ENCODE results near the gene KCNIP4.
"Not testable (repeated sequence)": the region's sequence is repeated elsewhere in the genome, so short reads cannot be mapped to it uniquely, and the experiment has no call there.

The KCNIP4 gene

GRCh38 chr4:20825505-20825904 lies 1123.1 kb downstream of the KCNIP4 start:
- DNase-seq, result no peak

DNA sequence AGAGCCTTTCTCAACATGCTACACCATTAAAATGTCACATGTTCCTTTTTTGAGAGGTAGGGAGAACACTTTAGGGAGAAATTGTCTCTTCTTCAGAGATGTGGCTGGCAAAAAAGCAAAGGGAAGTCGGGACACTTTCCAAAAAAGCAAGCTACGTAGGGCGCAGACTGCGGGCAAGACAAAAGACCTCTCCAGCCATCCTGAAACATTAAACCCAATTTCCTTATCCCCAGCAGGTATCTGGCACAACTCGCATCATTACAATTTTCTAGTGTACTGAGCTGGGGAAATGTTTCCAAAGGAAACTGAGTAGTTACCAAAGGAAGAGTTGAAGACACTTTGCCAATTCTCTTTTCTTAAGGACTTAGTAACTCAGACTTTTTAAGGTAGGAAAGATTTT lies 1132.3 kb downstream of the KCNIP4 start:
- no peak for DNase-seq

GRCh38 chr4:20813700-20814099 lies 1134.9 kb downstream of the KCNIP4 start:
- no peak for DNase-seq

DNA sequence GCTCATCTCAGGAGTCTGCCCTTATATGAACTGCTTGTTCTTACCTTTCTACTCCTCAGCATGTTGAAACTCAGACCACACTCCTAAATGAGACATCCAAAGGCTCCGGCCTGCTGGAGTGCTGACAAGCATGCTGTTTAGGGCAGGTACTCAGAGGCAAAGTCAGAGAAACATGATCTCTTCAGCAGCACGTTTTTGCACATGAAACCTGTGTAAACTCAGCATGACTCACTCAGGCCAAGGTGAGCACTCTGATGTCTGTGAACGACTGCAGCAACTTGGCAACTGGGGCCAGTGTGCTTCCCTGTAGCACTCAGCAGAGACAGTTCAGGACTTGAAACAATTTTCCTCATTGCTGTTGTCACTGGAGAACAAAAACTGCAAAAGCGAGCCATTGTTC lies 1138.8 kb downstream of the KCNIP4 start:
- DNase-seq, result no peak

GRCh38 chr4:20805716-20806115 lies 1142.9 kb downstream of the KCNIP4 start:
- no peak for DNase-seq

DNA sequence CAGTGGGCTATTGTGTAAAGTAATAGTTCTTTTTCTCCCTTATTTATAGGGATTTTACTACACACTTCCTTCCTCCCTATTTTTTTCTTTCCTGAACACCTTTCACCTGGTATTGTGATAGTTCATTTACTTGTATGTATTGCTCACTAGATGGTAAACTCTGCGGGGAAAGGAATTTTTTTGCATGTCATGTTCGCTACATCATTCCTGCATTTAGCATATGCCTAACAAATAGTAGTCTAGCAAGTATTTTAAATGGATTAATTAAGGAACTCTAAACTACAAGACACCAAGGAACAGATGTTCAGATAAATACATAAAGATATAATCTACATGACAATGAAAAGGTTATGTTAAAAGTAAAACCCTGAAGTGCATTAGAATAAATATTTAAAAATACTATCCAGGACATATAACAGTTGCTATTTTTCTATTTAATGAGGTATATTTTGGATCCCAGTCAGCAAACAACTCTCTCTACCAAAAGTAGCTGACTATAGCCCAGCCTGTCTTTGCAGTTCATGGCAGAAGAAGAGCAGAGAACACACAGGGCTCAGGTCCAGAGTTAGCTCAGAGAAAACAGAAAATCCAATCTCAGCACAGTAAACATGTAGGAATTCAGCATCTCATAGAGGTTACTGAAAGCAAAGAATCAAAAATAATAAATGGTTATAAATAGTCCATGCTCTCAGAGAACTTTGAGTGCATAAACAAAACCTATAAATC lies 1160.5 kb downstream of the KCNIP4 start:
- no peak for DNase-seq

- DNase-seq, result not testable (repeated sequence)
Measured at GRCh38 chr4:20783134-20783533, 1165.4 kb downstream of the KCNIP4 start.

GRCh38 chr4:20778896-20779295 lies 1169.7 kb downstream of the KCNIP4 start:
- no peak for DNase-seq

GRCh38 chr4:20773144-20773997 lies 1175.2 kb downstream of the KCNIP4 start:
- DNase-seq, result peak; percentile 15 to 24

- DNase-seq, result no peak
Measured at GRCh38 chr4:20764366-20764992, 1184.1 kb downstream of the KCNIP4 start.

DNA sequence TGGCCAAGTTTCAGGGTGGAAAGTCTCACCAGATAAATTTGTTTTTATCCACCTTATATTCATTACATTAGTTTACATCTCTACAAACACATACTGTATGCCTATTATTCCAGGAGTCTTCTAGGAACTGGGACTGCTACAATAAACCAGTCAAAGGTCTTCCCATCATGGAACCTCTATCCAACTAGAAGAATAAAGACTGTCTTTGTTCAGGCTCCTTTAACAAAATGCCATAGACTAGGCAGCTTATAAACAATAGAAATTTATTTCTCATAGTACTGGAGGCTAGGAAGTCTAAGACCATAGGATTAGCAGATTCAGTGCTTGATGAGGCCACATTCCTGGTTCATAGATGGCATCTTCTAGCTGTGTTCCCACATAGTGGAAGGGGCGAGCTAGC lies 1186.7 kb downstream of the KCNIP4 start:
- DNase-seq, result no peak

- no peak for DNase-seq
Measured at GRCh38 chr4:20761382-20761781, 1187.2 kb downstream of the KCNIP4 start.

- DNase-seq, result no peak
Measured at GRCh38 chr4:20760053-20760452, 1188.5 kb downstream of the KCNIP4 start.

GRCh38 chr4:20754036-20754435 lies 1194.5 kb downstream of the KCNIP4 start:
- no peak for DNase-seq

GRCh38 chr4:20752641-20753040 lies 1195.9 kb downstream of the KCNIP4 start:
- no peak for DNase-seq

DNA sequence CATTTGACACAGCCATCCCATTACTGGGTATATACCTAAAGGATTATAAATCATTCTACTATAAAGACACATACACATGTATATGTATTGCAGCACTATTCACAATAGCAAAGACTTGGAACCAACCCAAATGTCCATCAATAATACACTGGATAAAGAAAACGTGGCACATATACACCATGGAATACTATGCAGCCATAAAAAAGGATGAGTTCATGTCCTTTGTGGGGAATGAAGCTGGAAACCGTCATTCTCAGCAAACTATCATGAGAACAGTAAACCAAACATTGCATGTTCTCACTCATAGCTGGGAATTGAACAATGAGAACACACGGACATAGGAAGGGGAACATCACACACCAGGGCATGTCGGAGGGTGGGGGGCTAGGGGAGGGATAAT lies 1202.6 kb downstream of the KCNIP4 start:
- DNase-seq, result not testable (repeated sequence)

GRCh38 chr4:20735931-20736330 lies 1212.6 kb downstream of the KCNIP4 start:
- no peak for DNase-seq

- no peak for DNase-seq
Measured at GRCh38 chr4:20724915-20725314, 1223.7 kb downstream of the KCNIP4 start.

DNA sequence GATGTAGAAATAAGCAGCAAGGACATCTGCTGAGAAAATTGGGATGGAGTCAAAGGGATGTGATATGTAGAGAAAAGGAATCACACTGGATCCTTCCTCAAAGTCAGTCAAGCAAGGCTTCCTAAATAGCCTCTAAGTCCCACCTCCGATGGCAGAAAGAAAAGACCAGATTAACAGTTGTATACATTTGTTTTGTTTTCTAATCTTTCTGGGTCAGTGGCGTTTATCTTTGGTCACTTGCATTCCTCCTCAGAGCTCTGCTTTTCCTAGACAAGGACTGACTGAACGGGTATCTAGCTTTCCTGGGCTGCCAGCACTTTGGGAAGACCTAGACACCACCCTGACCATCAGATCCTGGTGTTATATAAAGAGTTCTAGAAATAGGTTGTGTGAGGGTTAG lies 1225.1 kb downstream of the KCNIP4 start:
- no peak for DNase-seq

GRCh38 chr4:20723019-20723418 lies 1225.6 kb downstream of the KCNIP4 start:
- no peak for DNase-seq

DNA sequence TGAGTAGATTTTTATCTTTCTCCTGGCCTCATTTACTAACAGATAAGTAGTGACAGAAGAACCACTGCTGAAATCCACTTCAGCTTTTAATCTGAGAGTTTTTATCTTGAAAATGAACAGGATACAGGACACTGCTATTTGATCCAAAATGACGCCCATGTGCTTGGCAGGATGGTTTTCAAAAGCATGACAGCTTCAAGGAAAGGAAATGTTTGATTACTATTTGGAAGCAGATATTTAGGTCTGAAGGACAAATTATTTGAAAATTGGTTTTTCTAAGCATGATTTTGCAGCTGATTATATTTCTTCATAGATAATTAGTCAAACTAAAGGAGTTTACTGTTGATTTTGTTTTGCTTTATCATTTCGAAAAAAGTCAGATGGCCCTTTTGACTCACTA lies 1237.2 kb downstream of the KCNIP4 start:
- no peak for DNase-seq

GRCh38 chr4:20700007-20700761 lies 1248.4 kb downstream of the KCNIP4 start, which contains the start of gene PACRGL:
TSS of gene PACRGL (plus strand) at chr4:20700458. CDS start at chr4:20704482, 4,024 bp downstream.
- DNase-seq, result peak; percentile 90 to 93

DNA sequence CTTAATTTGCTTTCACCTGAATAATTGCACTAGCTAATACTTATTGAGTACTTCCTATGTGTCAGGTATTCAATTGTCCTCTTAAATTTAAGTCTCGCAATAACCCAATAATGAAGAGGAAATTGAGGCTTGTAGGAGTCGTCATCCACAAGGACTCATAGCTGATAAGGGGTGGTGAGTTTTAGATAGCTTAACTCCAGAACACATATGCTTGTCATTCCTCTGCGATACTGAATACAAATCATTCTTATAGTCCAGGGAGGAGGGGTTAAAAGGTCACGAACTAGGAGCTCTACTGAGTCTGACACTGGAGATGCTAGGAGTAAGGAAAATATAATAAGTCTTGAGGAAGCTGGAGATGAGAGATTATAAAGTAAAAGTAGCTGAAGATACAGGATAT lies 1249.8 kb downstream of the KCNIP4 start:
- no peak for DNase-seq
